ENCODE results near the gene PRAMEF8.
"Not testable (repeated sequence)": the region's sequence is repeated elsewhere in the genome, so short reads cannot be mapped to it uniquely, and the experiment has no call there.

DNA sequence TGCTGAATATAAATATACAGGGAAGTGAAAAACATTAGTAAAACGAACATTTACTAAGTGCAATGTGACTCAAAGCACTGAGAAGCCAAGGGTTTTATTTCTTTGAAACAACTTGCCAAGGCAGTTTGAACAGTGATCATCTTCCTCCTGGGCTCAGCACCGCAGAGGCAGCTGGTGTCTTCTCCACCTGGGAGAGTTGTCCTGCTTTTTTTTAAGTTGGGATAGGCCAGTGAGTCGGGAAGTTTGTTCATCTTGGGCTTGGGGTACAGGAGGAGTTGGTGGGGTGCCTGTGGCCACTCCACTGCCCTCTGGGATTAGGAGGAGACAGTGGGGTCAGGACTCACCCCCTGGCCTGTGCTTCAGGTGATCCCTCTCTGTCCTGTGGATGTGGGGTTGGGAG, 4.1 kb upstream of the PRAMEF8 start:
- not testable (repeated sequence) for TF ChIP-seq EZH2, EZH2phosphoT487 (IDR thresholded peaks at IDR 0.05)
- TF ChIP-seq, protein P1, sequence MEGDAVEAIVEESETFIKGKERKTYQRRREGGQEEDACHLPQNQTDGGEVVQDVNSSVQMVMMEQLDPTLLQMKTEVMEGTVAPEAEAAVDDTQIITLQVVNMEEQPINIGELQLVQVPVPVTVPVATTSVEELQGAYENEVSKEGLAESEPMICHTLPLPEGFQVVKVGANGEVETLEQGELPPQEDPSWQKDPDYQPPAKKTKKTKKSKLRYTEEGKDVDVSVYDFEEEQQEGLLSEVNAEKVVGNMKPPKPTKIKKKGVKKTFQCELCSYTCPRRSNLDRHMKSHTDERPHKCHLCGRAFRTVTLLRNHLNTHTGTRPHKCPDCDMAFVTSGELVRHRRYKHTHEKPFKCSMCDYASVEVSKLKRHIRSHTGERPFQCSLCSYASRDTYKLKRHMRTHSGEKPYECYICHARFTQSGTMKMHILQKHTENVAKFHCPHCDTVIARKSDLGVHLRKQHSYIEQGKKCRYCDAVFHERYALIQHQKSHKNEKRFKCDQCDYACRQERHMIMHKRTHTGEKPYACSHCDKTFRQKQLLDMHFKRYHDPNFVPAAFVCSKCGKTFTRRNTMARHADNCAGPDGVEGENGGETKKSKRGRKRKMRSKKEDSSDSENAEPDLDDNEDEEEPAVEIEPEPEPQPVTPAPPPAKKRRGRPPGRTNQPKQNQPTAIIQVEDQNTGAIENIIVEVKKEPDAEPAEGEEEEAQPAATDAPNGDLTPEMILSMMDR (IDR thresholded peaks at IDR 0.05), result not testable (repeated sequence)
